ENCODE measurements around the gene SELPLG.

DNA sequence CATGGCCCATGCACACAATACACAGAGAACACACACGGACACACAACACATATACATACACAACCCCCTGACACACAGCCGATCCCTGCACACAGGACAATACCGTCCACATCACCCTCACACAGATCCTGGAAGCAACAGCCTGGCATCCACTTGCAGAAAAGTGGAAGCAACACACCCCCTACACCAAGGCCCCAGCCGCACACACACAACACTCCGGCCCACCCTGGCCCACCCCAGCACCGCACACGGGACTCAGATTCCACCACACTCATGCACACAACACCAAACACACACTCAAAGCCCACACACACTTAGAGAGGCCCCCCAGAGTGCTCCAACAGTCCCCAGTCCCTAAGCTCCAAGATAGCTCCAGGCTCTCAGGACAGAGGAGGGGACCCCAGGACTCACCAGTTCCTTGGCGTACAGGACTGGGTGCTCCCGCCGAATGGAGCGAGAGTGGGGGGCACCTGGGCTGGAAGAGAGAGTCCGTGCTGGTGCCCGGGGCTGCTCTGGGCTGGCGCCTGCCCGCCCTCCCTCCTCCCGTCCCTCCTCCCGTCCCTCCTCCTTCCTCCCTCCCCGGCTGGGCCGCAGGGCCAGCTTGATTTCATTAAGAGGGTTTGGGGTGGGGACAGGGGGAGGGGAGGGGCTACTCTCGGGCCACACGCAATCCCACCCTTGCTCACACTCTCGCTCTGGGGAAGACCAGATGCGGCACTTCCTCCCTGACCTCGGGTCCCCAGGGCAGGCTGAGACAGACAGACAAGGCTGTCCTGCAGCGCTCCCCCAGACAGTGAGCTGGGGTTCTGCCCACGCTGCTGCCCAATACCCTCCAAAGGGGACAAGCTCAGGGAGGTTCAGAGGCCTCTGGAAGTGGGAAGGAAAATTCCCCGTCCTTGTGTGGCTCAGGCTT lies 35.9 kb downstream of the SELPLG start, which contains the start of gene TMEM119:
- TF ChIP-seq, protein P1, sequence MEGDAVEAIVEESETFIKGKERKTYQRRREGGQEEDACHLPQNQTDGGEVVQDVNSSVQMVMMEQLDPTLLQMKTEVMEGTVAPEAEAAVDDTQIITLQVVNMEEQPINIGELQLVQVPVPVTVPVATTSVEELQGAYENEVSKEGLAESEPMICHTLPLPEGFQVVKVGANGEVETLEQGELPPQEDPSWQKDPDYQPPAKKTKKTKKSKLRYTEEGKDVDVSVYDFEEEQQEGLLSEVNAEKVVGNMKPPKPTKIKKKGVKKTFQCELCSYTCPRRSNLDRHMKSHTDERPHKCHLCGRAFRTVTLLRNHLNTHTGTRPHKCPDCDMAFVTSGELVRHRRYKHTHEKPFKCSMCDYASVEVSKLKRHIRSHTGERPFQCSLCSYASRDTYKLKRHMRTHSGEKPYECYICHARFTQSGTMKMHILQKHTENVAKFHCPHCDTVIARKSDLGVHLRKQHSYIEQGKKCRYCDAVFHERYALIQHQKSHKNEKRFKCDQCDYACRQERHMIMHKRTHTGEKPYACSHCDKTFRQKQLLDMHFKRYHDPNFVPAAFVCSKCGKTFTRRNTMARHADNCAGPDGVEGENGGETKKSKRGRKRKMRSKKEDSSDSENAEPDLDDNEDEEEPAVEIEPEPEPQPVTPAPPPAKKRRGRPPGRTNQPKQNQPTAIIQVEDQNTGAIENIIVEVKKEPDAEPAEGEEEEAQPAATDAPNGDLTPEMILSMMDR (IDR thresholded peaks at IDR 0.05), result no peak
- no peak for TF ChIP-seq POLR2A (IDR thresholded peaks at IDR 0.05)

Measured in testis (tissue), 2 donors.